K562 (cell line): ENCODE results near the gene MBD1. TPM values are rescaled to one million over a fixed set of nuclear protein-coding genes. Genes with fewer than 3 reads are reported as not detected.

ENCODE experiments used
- HCFC1 ChIP-seq: IDR thresholded peaks from 2 replicates; pipeline ENCODE4 v1.6.1; 2012; ENCODE audit warnings: low read depth, low read length, improper control_type of control experiment
- HNRNPLL ChIP-seq: fragments of 200-400 bp; formaldehyde crosslinking; IDR thresholded peaks from 2 replicates; pipeline ENCODE4 v1.6.1; 2017; ENCODE audit warnings: low read length, low read depth, mild to moderate bottlenecking; ENCODE audit not compliant: poor library complexity, severe bottlenecking
- LEF1 ChIP-seq: fragments of 450-650 bp; IDR thresholded peaks from 2 replicates; pipeline ENCODE4 v1.6.1; 2016; ENCODE audit warnings: mild to moderate bottlenecking
- MCM2 ChIP-seq: fragments of 450-650 bp; IDR thresholded peaks from 2 replicates; pipeline ENCODE4 v1.6.1; 2017; ENCODE audit warnings: low read depth, mild to moderate bottlenecking
- PHB2 ChIP-seq: fragments of 450-650 bp; IDR thresholded peaks from 2 replicates; pipeline ENCODE4 v1.6.1; 2017; ENCODE audit warnings: low read depth
- THAP7 ChIP-seq: fragments of 250-450 bp; sonication (Bioruptor Pico); IDR thresholded peaks from 2 replicates; pipeline ENCODE4 v1.5.0; 2021
- U2AF2 ChIP-seq: fragments of 200-400 bp; formaldehyde crosslinking; optimal IDR thresholded peaks from 2 replicates; pipeline ENCODE3; 2017; ENCODE audit warnings: low read depth, mild to moderate bottlenecking, low read length
- ZBED1 ChIP-seq: IDR thresholded peaks from 2 replicates; pipeline ENCODE4 v1.6.1; 2014
- ZNF778 ChIP-seq: fragments of 450-650 bp; formaldehyde crosslinking; IDR thresholded peaks from 2 replicates; pipeline ENCODE4 v1.4.0; 2020; ENCODE audit warnings: mild to moderate bottlenecking, moderate library complexity
- polyA plus RNA-seq, 8 experiments: library from polyadenylated mRNA; depleted of rRNA in 4 of 8; stranded (reverse) in 5 of 8; unstranded in 3 of 8; fragments of >200 nt; fragmentation: Nextera tagmentation in 2 of 8; fragmentation: Illumina TruSeq in 1 of 8; extraction: Ambion mirVana in 2 of 8; extraction: Trizol in 1 of 8; gene quantifications; 2 replicates each; pipeline versions ENCODE4 v1.2.1 to v1.2.3, GENCODE V29; 2011 to 2014; ENCODE audit warnings: inconsistent platforms in 1 of 8, missing spikeins in 1 of 8
- total RNA-seq, 7 experiments: library from RNA; depleted of rRNA in 6 of 7; stranded (reverse); fragments of >200 nt in 6 of 7; fragmentation: Illumina TruSeq in 2 of 7; extraction: Trizol in 2 of 7; gene quantifications; 2 replicates each; pipeline versions ENCODE4 v1.2.1 to v1.2.3, GENCODE V29; 2011 to 2021; ENCODE audit warnings: low replicate concordance in 1 of 7
- TF ChIP-seq, protein P1 (sequence below): sonication (generic); formaldehyde crosslinking; IDR thresholded peaks from 2 replicates; pipeline ENCODE4 v1.8.1; 2022; ENCODE audit warnings: missing genetic modification reagents
- TF ChIP-seq, protein P2 (sequence below): fragments of 150-350 bp; conservative IDR thresholded peaks from 2 replicates; pipeline ENCODE4 v1.6.1; 2014; ENCODE audit warnings: low read length
- TF ChIP-seq, protein P3 (sequence below): sonication (generic); formaldehyde crosslinking; IDR thresholded peaks from 2 replicates; pipeline ENCODE4 v1.8.1; 2023; ENCODE audit warnings: missing genetic modification reagents, mild to moderate bottlenecking, borderline replicate concordance

Gene MBD1
- total and polyA plus RNA-seq, 9 of the 15 experiments (the other 6 are each of a cell fraction or from before 2014, with no cell fraction given): 3.0 to 59.7 (median 31.7) TPM

DNA sequence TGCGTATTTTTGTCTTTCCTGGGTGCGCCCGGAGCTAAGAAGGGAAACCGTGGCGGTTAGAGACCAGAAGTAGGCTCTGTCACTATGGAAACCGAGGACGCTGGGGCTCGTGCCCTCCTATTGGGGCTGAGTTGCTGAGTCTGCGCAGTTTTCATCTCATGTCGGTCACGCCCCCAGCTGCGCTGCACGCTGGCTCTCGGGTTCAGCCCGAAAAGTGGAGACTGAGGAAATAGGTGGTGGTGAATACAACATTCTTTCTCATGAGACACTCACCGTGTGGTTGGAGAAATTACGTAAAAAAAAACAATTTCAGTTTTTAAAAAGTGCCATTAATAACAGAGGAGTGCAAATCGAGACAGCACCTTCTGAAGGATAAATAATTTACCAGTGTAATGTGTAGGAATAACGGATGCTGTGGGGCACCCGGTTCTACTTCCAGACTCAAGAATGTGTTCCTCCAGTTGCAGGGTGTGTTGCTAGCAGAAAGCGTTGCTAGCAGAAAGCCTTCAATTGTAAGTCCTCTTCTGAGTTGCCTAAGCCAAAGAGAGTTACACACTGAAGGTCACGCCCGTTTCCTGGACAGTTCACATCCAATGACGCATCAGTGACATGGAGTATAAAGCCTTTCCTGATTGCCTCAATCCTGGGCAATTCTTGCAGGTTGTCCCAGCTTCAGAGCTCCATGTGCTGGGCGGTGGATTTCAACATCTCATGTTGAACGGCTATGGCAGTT lies 26.6 kb upstream of the MBD1 start (continued):
- TF ChIP-seq PHB2 (no peak), U2AF2 (no peak), ZBED1 (no peak), THAP7 (CRISPR knock-in tag) (no peak), HCFC1 (no peak), ZNF778 (CRISPR knock-in tag) (no peak), HNRNPLL (no peak), MCM2 (no peak), LEF1 (no peak)
- TF ChIP-seq, protein P1, sequence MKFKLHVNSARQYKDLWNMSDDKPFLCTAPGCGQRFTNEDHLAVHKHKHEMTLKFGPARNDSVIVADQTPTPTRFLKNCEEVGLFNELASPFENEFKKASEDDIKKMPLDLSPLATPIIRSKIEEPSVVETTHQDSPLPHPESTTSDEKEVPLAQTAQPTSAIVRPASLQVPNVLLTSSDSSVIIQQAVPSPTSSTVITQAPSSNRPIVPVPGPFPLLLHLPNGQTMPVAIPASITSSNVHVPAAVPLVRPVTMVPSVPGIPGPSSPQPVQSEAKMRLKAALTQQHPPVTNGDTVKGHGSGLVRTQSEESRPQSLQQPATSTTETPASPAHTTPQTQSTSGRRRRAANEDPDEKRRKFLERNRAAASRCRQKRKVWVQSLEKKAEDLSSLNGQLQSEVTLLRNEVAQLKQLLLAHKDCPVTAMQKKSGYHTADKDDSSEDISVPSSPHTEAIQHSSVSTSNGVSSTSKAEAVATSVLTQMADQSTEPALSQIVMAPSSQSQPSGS: no peak
- TF ChIP-seq, protein P2, sequence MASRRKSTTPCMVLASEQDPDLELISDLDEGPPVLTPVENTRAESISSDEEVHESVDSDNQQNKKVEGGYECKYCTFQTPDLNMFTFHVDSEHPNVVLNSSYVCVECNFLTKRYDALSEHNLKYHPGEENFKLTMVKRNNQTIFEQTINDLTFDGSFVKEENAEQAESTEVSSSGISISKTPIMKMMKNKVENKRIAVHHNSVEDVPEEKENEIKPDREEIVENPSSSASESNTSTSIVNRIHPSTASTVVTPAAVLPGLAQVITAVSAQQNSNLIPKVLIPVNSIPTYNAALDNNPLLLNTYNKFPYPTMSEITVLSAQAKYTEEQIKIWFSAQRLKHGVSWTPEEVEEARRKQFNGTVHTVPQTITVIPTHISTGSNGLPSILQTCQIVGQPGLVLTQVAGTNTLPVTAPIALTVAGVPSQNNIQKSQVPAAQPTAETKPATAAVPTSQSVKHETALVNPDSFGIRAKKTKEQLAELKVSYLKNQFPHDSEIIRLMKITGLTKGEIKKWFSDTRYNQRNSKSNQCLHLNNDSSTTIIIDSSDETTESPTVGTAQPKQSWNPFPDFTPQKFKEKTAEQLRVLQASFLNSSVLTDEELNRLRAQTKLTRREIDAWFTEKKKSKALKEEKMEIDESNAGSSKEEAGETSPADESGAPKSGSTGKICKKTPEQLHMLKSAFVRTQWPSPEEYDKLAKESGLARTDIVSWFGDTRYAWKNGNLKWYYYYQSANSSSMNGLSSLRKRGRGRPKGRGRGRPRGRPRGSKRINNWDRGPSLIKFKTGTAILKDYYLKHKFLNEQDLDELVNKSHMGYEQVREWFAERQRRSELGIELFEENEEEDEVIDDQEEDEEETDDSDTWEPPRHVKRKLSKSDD: no peak
- TF ChIP-seq, protein P3, sequence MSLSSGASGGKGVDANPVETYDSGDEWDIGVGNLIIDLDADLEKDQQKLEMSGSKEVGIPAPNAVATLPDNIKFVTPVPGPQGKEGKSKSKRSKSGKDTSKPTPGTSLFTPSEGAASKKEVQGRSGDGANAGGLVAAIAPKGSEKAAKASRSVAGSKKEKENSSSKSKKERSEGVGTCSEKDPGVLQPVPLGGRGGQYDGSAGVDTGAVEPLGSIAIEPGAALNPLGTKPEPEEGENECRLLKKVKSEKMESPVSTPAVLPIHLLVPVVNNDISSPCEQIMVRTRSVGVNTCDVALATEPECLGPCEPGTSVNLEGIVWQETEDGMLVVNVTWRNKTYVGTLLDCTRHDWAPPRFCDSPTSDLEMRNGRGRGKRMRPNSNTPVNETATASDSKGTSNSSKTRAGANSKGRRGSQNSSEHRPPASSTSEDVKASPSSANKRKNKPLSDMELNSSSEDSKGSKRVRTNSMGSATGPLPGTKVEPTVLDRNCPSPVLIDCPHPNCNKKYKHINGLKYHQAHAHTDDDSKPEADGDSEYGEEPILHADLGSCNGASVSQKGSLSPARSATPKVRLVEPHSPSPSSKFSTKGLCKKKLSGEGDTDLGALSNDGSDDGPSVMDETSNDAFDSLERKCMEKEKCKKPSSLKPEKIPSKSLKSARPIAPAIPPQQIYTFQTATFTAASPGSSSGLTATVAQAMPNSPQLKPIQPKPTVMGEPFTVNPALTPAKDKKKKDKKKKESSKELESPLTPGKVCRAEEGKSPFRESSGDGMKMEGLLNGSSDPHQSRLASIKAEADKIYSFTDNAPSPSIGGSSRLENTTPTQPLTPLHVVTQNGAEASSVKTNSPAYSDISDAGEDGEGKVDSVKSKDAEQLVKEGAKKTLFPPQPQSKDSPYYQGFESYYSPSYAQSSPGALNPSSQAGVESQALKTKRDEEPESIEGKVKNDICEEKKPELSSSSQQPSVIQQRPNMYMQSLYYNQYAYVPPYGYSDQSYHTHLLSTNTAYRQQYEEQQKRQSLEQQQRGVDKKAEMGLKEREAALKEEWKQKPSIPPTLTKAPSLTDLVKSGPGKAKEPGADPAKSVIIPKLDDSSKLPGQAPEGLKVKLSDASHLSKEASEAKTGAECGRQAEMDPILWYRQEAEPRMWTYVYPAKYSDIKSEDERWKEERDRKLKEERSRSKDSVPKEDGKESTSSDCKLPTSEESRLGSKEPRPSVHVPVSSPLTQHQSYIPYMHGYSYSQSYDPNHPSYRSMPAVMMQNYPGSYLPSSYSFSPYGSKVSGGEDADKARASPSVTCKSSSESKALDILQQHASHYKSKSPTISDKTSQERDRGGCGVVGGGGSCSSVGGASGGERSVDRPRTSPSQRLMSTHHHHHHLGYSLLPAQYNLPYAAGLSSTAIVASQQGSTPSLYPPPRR: no peak
